Right cardiac atrium (tissue), 5 donors: Measurements from ENCODE around the gene MEGF11. TPM values are rescaled to one million over a fixed set of nuclear protein-coding genes. Genes with fewer than 3 reads are reported as not detected.

ENCODE experiments used
- ATAC-seq, 2 donors: fragments of 200-7000 bp; cut with Tn5 transposase; one replicate each; pipeline versions ENCODE4 v1.8.0 to v1.9.1; 2020; ENCODE audit warnings: moderate library complexity in 2 of 2, mild to moderate bottlenecking in 1 of 2
- DNase-seq, 3 donors: peaks; one replicate each; pipeline ENCODE4 v3.0.0-alpha.2; 2020
- H3K27ac ChIP-seq: one replicate; pipeline ENCODE4 v1.5.1; 2013; ENCODE audit warnings: mild to moderate bottlenecking, low read length, control low read depth, moderate library complexity
- H3K27me3 ChIP-seq: one replicate; pipeline ENCODE4 v1.6.1; 2013; ENCODE audit not compliant: control insufficient read depth, insufficient read depth
- H3K4me1 ChIP-seq: one replicate; pipeline ENCODE4 v1.6.1; 2013; ENCODE audit warnings: low read length; ENCODE audit not compliant: control insufficient read depth, insufficient read depth
- H3K4me3 ChIP-seq: one replicate; pipeline ENCODE4 v1.5.1; 2013; ENCODE audit warnings: low read length, control low read depth
- H3K9me3 ChIP-seq: one replicate; pipeline ENCODE4 v1.6.1; 2013; ENCODE audit warnings: low read length; ENCODE audit not compliant: control insufficient read depth
- WGBS: extraction: QIAGEN DNeasy Blood & Tissue Kit; methylation state at CpG from one replicate; pipeline ENCODE4 v1.1.7; 2013; 5-methylcytosine and 5-hydroxymethylcytosine counted together
- intact Hi-C, 4 donors: fragments of 100-400 bp; cut with DNase I; formaldehyde crosslinking; loops; one replicate each; pipeline versions ENCODE4 v1.11.0 to v1.14.0; 2022 to 2023
- polyA plus RNA-seq: library from polyadenylated mRNA; stranded (reverse); fragments of 200-250 nt; gene quantifications from one replicate; pipeline ENCODE4 v1.2.3, GENCODE V29; 2013
- total RNA-seq, 4 donors: library from RNA; stranded (reverse); fragmentation: NEBNext Ultra II Directional; extraction: Animal tissue kit (Norgen Biotek cat#: 25700); gene quantifications; one replicate each; pipeline ENCODE4 v1.2.1, GENCODE V29; 2021
- donor health status: healthy with polysubstance abuse.
- donor health status: DM: no; HTN: yes; CAD: no.
- donor health status: DM: no; HTN: no; CAD: no.
- donor health status: DM: no; HTN: yes; CAD: no; lungs with severe emphysema.
- donor health status: DM: yes; HTN: yes; CAD: no.

The MEGF11 gene
- total and polyA plus RNA-seq, 5 donors: 0.08 to 0.11 (median 0.11) TPM; not detected in 2

DNA sequence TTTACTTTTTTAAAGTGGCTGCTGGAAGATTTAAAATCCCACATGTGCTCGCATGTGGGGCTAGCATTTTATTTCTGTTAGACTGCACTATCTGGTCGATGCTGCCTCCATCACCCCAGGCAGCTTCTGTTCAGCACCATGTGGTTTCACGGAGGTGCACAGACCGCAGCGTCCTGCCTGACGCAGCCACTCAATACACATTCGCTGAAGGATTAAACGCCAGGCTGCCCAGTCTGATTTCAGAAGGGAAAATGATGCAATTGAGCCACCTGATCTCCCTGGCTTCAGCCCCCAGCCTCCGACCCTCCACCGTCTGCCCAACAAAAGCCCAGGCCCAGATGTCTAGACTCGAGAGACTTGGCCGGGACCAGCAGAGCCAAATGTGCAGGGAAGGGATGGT lies 84.5 kb downstream of the MEGF11 start:
- Histone ChIP-seq H3K27me3 (no peaks in the 10 kb centered on the region), H3K4me1 (no peaks in the 10 kb centered on the region), H3K9me3 (no peaks in the 10 kb centered on the region), H3K4me3 (no peak overlapping the region), H3K27ac (no peak overlapping the region)
- 70% methylated on average over 12 of the region's 12 CpGs for WGBS
- DNase-seq (no peak), ATAC-seq (no peak)
- intact Hi-C loops: no loop called here

DNA sequence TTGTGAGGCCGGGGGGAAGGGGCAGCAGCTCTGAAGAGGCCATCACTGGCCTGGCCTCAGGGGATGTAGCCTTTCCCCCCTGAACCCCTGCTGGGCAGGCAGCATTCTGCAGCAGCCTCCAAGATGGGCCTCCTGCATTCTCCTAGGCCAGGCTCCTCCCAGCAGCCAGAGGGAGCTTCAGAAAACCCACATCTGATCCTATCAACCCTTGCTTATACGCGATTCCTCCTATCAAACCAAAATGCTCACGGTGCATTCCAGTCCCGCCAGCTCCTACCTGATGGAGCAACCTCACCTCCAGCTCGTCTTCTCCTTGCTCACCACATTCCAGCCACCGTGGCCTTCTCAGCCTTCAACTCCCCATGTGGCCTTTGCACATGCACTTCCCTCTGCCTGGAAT lies 85.7 kb downstream of the MEGF11 start:
- no peak for DNase-seq
- H3K27me3 ChIP-seq: no peaks in the 10 kb centered on the region
- 79% methylated on average over 7 of the region's 7 CpGs for WGBS

GRCh38 chr15:66165856-66166255 lies 87.7 kb downstream of the MEGF11 start:
- H3K27me3 ChIP-seq: no peaks in the 10 kb centered on the region
- DNase-seq (no peak), ATAC-seq (no peak)
- H3K4me3 ChIP-seq: no peak overlapping the region
- 86% methylated on average over 6 of the region's 6 CpGs for WGBS
- intact Hi-C loops: no loop called here
- H3K27ac ChIP-seq: no peak overlapping the region
- no peaks in the 10 kb centered on the region for H3K9me3 ChIP-seq
- no peaks in the 10 kb centered on the region for H3K4me1 ChIP-seq

More for the DNA sequence above, 85.7 kb downstream of the MEGF11 start:
- ATAC-seq: no peak
- H3K9me3 ChIP-seq: no peaks in the 10 kb centered on the region
- H3K27ac ChIP-seq: no peak overlapping the region
- H3K4me3 ChIP-seq: no peak overlapping the region
- intact Hi-C loops: no loop called here
- no peaks in the 10 kb centered on the region for H3K4me1 ChIP-seq

GRCh38 chr15:66164788-66165187 lies 88.8 kb downstream of the MEGF11 start:
- H3K4me3 ChIP-seq: no peak overlapping the region
- H3K27ac ChIP-seq: no peak overlapping the region
- intact Hi-C loops: no loop called here
- H3K4me1 ChIP-seq: no peaks in the 10 kb centered on the region
- DNase-seq: no peak
- no peaks in the 10 kb centered on the region for H3K27me3 ChIP-seq
- 77% methylated on average over 4 of the region's 4 CpGs for WGBS
- no peaks in the 10 kb centered on the region for H3K9me3 ChIP-seq
- ATAC-seq: no peak

DNA sequence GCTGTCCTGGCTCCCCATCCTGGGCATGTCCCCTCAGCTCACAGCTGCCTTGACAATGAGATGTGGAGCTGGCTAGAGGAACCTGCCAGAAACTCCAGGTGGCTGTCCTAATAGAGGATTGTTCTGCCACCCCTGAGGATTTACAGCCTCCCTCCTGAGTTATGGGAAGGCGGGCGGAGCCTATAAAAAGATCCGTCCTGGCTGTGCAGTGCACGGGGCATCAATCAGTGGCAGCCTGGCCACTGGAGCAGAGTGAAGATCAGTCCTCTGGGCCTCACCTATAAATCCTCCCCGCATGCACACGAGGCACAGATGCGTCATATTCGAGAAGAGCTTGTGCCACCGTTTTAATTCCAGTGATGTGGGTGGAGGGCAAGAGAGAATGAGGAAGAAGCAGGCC lies 90.0 kb downstream of the MEGF11 start:
- intact Hi-C loops: no loop called here
- Histone ChIP-seq H3K27me3 (no peaks in the 10 kb centered on the region), H3K4me3 (no peak overlapping the region), H3K9me3 (no peaks in the 10 kb centered on the region), H3K4me1 (no peaks in the 10 kb centered on the region), H3K27ac (no peak overlapping the region)
- ATAC-seq: no peak
- DNase-seq: no peak
- 86% methylated on average over 9 of the region's 9 CpGs for WGBS

DNA sequence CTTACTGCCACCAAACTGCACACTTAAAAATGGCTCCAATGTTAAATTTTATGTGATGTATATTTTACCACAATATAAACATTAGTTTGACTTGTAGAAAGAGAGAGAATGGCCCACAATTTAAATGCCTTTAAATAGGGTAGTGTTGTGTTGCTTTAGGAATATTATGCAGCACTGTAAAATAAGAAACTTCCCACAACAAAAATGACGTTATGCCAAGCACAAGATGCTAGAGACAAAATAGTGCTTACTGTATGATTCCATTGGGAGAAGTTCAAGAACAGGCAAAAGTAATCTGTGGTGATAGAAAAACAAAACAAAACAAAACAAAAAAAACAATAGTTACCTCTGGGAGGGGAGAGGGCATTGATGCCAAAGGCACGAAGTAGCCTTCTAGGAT lies 91.3 kb downstream of the MEGF11 start:
- intact Hi-C loops: no loop called here
- Histone ChIP-seq H3K4me1 (no peaks in the 10 kb centered on the region), H3K4me3 (no peak overlapping the region), H3K27me3 (no peaks in the 10 kb centered on the region), H3K9me3 (no peaks in the 10 kb centered on the region), H3K27ac (no peak overlapping the region)
- 70% methylated on average over 2 of the region's 2 CpGs for WGBS
- ATAC-seq: no peak
- DNase-seq: no peak

- intact Hi-C loops: no loop called here
Measured at GRCh38 chr15:66161575-66162118, 91.9 kb downstream of the MEGF11 start.

DNA sequence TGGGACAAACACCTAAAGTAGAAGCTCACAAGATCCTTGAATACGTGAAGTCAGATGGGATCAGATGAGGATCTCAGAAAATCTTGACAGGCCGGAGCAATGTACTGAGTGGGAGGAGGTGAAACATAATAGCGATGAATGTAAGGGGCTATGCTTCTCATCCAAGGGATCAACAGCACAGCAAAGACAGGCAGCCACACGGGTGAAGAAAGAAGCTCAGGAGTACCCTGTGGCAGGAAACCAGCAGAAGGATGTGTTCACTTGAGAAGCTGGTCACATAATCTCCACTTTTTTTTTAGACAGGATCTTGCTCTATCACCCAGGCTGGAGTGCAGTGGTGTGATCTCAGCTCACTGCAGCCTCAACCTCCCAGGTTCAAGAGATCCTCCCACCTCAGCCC lies 92.4 kb downstream of the MEGF11 start:
- Histone ChIP-seq H3K27me3 (no peaks in the 10 kb centered on the region), H3K9me3 (no peaks in the 10 kb centered on the region), H3K27ac (no peak overlapping the region), H3K4me1 (no peaks in the 10 kb centered on the region), H3K4me3 (no peak overlapping the region)
- 81% methylated on average over 4 of the region's 4 CpGs for WGBS
- DNase-seq (no peak), ATAC-seq (no peak)
- intact Hi-C loops: no loop called here

More at GRCh38 chr15:66161575-66162118, 91.9 kb downstream of the MEGF11 start:
- WGBS: 88% methylated on average over 5 of the region's 5 CpGs
- Histone ChIP-seq H3K4me3 (no peak overlapping the region), H3K27me3 (no peaks in the 10 kb centered on the region), H3K27ac (no peak overlapping the region), H3K4me1 (no peaks in the 10 kb centered on the region), H3K9me3 (no peaks in the 10 kb centered on the region)
- ATAC-seq: no peak
- no peak for DNase-seq

GRCh38 chr15:66157507-66157906 lies 96.0 kb downstream of the MEGF11 start:
- no peak overlapping the region for H3K27ac ChIP-seq
- no peaks in the 10 kb centered on the region for H3K27me3 ChIP-seq
- H3K4me3 ChIP-seq: no peak overlapping the region
- no peaks in the 10 kb centered on the region for H3K9me3 ChIP-seq
- H3K4me1 ChIP-seq: no peaks in the 10 kb centered on the region
- intact Hi-C loops: no loop called here
- 62% methylated on average over 2 of the region's 2 CpGs for WGBS
- ATAC-seq (no peak), DNase-seq (no peak)

DNA sequence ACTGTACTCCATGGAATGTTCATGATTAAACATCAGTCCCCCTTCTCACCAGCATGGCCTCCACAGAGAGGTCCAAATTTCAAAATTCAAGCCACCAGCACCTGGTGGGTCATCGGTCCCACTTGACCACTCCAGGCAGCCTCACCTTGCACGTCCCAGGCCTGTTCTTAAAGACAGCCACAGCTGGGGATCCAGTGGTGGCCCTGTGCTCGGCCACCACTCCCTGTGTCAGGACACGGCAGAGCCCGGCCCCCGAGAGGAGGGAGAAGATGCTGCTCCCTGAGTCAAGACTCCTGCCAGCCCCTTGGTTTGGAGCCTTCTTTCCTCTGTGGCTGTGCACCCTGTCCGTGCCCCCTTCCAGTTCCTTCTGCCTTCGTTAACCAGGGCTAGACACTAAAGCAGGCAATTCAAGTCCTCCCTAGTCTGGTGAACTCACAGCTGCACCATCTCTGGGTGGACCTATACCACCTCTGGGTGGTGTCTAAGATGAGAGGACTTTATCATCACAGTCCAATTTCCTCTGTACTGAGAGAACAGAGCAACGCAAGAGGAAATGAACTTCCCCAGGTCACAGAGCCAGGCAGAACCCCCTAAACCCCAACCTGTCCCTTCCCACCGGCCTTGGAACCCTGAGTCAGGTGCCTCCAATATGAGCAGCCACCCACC lies 97.1 kb downstream of the MEGF11 start:
- Histone ChIP-seq H3K27ac (no peak overlapping the region), H3K4me3 (no peak overlapping the region), H3K27me3 (no peaks in the 10 kb centered on the region), H3K4me1 (no peaks in the 10 kb centered on the region), H3K9me3 (no peaks in the 10 kb centered on the region)
- ATAC-seq (no peak), DNase-seq (no peak)
- intact Hi-C loops: no loop called here
- WGBS: 73% methylated on average over 10 of the region's 10 CpGs

GRCh38 chr15:66155065-66155464 lies 98.5 kb downstream of the MEGF11 start:
- Histone ChIP-seq H3K27me3 (no peaks in the 10 kb centered on the region), H3K4me3 (no peak overlapping the region), H3K9me3 (no peaks in the 10 kb centered on the region), H3K4me1 (no peaks in the 10 kb centered on the region), H3K27ac (no peak overlapping the region)
- ATAC-seq (no peak), DNase-seq (no peak)
- WGBS: 90% methylated on average over 5 of the region's 5 CpGs
- intact Hi-C loops: no loop called here

DNA sequence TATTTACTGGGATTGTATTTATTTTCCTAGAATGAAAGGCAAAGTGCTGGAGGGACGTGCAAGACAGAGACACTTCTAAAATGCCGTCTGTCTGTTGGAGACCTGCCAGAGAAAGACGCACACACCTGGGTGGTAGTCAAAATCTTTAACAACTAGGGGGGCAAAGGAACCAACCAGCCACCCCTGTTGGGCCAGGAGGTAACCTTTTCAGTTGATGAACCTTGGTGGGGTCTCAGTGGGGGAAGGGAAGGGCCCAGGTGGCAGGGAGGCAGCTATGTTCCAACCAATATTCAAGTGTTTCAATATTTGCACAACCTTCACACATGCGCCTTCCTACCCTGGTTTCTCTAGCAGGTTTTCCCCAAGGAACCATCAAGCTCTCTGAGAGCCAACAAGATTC lies 99.0 kb downstream of the MEGF11 start:
- 82% methylated on average over 4 of the region's 4 CpGs for WGBS
- H3K4me3 ChIP-seq: no peak overlapping the region
- no peaks in the 10 kb centered on the region for H3K9me3 ChIP-seq
- no peaks in the 10 kb centered on the region for H3K27me3 ChIP-seq
- H3K4me1 ChIP-seq: no peaks in the 10 kb centered on the region
- ATAC-seq: no peak
- DNase-seq: no peak
- H3K27ac ChIP-seq: no peak overlapping the region
- intact Hi-C loops: no loop called here
